ENCODE measurements around the gene DPEP2. TPM values are rescaled to one million over a fixed set of nuclear protein-coding genes. Genes with fewer than 3 reads are reported as not detected.
"Not testable (repeated sequence)": the region's sequence is repeated elsewhere in the genome, so short reads cannot be mapped to it uniquely, and the experiment has no call there.

The DPEP2 gene
- total RNA-seq, 1 donor from 2014 or later: 1.0 TPM

DNA sequence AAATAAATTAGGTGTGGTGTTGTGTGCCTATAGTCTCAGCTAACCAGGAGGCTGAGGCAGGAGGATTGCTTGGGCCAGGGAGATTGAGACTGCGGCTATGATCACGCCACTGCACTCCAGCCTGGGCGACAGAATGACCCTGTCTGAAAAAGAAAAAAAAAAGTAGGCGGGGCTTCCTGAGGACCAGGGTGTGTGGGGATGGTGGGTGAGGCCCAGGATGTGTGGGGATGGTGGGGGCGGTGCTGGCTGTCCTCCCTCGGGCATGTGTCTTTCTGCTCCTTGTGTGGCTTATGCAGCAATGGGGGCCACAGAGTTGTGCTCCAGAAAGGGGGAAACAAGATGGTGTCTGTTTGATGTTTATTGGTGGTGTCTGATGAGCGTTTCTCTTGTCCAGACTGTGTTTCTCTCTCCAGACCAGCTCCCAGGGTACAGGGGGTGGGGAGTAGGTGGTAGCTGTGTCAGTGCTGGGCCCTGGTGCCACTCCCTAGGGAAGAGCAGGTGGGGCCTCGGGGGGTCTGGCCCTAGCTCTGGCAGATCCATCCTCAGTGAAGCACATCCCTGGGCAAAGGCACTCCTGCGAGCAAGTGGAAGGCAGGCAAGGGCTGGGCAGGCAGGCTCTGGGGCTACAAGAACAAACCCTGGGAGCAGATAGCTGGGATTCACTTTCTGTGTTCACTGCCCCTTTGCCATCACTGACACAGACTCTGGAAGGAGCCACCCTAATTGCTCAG is 57.6 kb downstream of the DPEP2 start:
- H3K4me1 Mint-ChIP-seq (ENCODE audit: unreplicated experiment): peaks cover 7% of the 10 kb centered on the region
- H3K27ac Mint-ChIP-seq (ENCODE audit: unreplicated experiment): no peak overlapping the region
- no peaks in the 10 kb centered on the region for H3K9me3 Mint-ChIP-seq (ENCODE audit: unreplicated experiment)
- no peak for DNase-seq (ENCODE audit: low spot score)
- H3K4me3 Mint-ChIP-seq (ENCODE audit: unreplicated experiment): peak overlapping the region; percentile 67
- H3K27me3 Mint-ChIP-seq (ENCODE audit: unreplicated experiment): peaks cover 13% of the 10 kb centered on the region
- TF ChIP-seq, protein P1, sequence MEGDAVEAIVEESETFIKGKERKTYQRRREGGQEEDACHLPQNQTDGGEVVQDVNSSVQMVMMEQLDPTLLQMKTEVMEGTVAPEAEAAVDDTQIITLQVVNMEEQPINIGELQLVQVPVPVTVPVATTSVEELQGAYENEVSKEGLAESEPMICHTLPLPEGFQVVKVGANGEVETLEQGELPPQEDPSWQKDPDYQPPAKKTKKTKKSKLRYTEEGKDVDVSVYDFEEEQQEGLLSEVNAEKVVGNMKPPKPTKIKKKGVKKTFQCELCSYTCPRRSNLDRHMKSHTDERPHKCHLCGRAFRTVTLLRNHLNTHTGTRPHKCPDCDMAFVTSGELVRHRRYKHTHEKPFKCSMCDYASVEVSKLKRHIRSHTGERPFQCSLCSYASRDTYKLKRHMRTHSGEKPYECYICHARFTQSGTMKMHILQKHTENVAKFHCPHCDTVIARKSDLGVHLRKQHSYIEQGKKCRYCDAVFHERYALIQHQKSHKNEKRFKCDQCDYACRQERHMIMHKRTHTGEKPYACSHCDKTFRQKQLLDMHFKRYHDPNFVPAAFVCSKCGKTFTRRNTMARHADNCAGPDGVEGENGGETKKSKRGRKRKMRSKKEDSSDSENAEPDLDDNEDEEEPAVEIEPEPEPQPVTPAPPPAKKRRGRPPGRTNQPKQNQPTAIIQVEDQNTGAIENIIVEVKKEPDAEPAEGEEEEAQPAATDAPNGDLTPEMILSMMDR (IDR thresholded peaks at IDR 0.05; ENCODE audit: unreplicated experiment): no peak
- peaks cover 8% of the 10 kb centered on the region for H3K36me3 Mint-ChIP-seq (ENCODE audit: low read depth, unreplicated experiment)

DNA sequence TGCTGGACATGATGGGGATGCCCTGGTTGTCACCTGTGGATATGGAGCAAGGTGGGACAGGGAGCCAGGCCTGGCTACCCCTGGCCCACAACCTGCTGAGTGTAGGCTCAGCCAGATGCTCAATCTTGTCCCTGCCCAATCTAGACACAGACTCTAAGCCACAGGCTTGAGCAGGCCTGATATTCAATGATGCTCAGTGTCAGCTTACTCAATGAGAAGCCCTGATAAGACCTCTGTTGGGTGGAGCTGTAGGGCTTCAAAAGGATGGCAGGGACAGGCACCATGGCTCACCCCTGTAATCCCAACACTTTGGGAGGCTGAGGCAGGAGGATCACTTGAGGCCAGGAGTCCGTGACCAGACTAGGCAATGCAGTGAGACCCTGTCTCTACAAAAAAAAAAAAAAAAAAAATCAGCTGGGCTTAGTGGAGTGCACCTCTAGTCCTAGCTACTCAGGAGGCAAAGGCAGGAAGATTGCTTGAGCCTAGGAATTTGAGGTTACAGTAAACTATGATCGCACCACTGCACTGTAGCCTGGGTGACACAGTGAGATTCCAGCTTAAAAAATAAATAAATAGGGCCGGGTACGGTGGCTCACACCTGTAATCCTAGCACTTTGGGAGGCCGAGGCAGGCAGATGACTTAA is 58.7 kb downstream of the DPEP2 start:
- Mint-ChIP-seq H3K9me3 (ENCODE audit: unreplicated experiment) (no peaks in the 10 kb centered on the region), H3K27me3 (ENCODE audit: unreplicated experiment) (peaks cover 21% of the 10 kb centered on the region), H3K27ac (ENCODE audit: unreplicated experiment) (no peak overlapping the region), H3K4me3 (ENCODE audit: unreplicated experiment) (no peak overlapping the region), H3K36me3 (ENCODE audit: low read depth, unreplicated experiment) (peaks cover 8% of the 10 kb centered on the region), H3K4me1 (ENCODE audit: unreplicated experiment) (peaks cover 7% of the 10 kb centered on the region)
- TF ChIP-seq, protein P1 (IDR thresholded peaks at IDR 0.05; ENCODE audit: unreplicated experiment): no peak
- DNase-seq (ENCODE audit: low spot score): no peak

DNA sequence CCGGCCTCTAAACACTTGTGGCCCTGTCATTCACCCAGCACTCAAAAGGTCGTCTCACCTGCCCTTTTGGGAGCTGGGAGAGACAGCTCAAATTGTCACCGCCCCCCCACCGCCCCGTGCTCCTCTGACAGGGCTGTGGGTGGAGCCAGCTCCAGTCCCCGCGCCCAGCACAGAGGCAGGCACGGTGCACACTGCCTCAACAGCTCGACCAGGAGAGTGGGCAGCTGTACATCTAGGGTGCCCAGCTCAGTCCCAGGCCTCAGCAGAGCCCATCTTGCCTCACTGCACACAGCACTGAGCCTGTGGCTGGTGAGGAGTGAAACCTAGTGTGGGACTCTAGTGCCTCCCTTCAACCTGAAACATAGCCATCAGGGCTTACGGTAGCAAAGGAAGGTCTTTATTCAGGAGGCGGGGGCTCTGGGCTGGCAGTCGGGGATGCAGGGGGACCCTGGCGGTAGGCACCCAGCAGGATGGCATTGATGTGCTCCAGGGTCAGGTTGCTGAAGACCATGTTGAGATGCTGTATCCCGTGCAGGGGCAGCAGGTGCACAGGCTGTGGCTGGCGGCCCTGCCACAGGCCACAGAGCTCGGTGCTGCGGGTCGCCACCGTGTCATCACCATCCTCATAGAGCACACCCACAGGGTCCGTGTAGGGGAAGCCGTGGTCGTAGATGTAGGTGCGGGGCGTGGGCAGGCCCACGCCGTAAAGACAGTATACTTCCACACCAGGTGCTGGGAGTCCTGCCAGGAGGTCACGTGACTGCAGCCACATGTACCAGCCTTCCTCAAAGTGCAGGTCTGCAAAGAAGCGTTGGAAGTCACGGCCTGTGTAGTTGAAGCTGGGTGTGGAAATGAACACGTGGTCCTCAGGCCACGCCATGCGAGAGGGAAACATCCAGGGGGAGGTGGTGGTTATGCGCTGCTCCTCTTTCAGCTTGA is 59.5 kb downstream of the DPEP2 start:
- Mint-ChIP-seq H3K36me3 (ENCODE audit: low read depth, unreplicated experiment) (peaks cover 8% of the 10 kb centered on the region), H3K4me3 (ENCODE audit: unreplicated experiment) (no peak overlapping the region), H3K27me3 (ENCODE audit: unreplicated experiment) (peaks cover 23% of the 10 kb centered on the region), H3K9me3 (ENCODE audit: unreplicated experiment) (no peaks in the 10 kb centered on the region), H3K4me1 (ENCODE audit: unreplicated experiment) (peaks cover 13% of the 10 kb centered on the region), H3K27ac (ENCODE audit: unreplicated experiment) (no peak overlapping the region)
- no peak for DNase-seq (ENCODE audit: low spot score)
- TF ChIP-seq, protein P1 (IDR thresholded peaks at IDR 0.05; ENCODE audit: unreplicated experiment): no peak

DNA sequence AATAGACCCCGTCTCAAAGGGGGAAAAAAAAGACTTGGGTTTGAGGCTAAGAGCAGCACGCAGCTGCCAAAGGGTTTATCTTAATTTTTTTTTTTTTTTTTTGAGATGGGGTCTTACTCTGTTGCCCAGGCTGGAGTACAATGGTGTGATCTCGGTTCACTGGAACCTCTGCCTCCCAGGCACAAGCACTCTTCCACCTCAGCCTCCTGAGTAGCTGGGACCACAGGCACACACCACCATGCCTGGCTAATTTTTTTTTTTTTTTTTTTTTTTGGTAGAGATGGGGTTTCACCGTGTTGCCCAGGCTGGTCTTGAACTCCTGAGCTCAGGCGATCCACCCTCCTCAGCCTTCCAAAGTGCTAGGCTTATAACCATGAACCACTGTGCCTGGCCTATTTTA is 61.6 kb downstream of the DPEP2 start:
- H3K36me3 Mint-ChIP-seq (ENCODE audit: low read depth, unreplicated experiment); H3K27ac Mint-ChIP-seq (ENCODE audit: unreplicated experiment); H3K9me3 Mint-ChIP-seq (ENCODE audit: unreplicated experiment); DNase-seq (ENCODE audit: low spot score): not testable (repeated sequence)
- Mint-ChIP-seq H3K27me3 (ENCODE audit: unreplicated experiment) (peaks cover 28% of the 10 kb centered on the region), H3K4me1 (ENCODE audit: unreplicated experiment) (peaks cover 18% of the 10 kb centered on the region), H3K4me3 (ENCODE audit: unreplicated experiment) (peak overlapping the region; percentile 98)

Other genes with a start within 250 kb of the DPEP2 start
- gene RANBP10, start 192.9 kb downstream of the DPEP2 start, total RNA-seq (ENCODE audit: unreplicated experiment): 19.5 TPM
- gene TSNAXIP1, start 192.6 kb downstream of the DPEP2 start, total RNA-seq (ENCODE audit: unreplicated experiment): 2.8 TPM
- gene THAP11, start 157.2 kb downstream of the DPEP2 start, total RNA-seq (ENCODE audit: unreplicated experiment): 29.6 TPM
- 217 TPM for gene NUTF2, start 152.6 kb downstream of the DPEP2 start, total RNA-seq (ENCODE audit: unreplicated experiment)
- gene CENPT, start 151.8 kb downstream of the DPEP2 start, total RNA-seq (ENCODE audit: unreplicated experiment): 82.9 TPM
- 83.0 TPM for gene EDC4, start 126.4 kb downstream of the DPEP2 start, total RNA-seq (ENCODE audit: unreplicated experiment)
- 0.56 TPM for gene NRN1L, start 114.6 kb downstream of the DPEP2 start, total RNA-seq (ENCODE audit: unreplicated experiment)
- gene PSKH1, start 106.2 kb downstream of the DPEP2 start, total RNA-seq (ENCODE audit: unreplicated experiment): 47.5 TPM
- 0.56 TPM for gene CTRL, start 67.6 kb downstream of the DPEP2 start, total RNA-seq (ENCODE audit: unreplicated experiment)
- 15.3 TPM for gene PSMB10, start 62.6 kb downstream of the DPEP2 start, total RNA-seq (ENCODE audit: unreplicated experiment)
- 17.0 TPM for gene LCAT, start 55.4 kb downstream of the DPEP2 start, total RNA-seq (ENCODE audit: unreplicated experiment)
- gene SLC12A4, start 30.8 kb downstream of the DPEP2 start, total RNA-seq (ENCODE audit: unreplicated experiment): 44.2 TPM
- gene DPEP3, start 19.0 kb downstream of the DPEP2 start, total RNA-seq (ENCODE audit: unreplicated experiment): not detected
- gene DPEP2NB, start 16.4 kb upstream of the DPEP2 start, total RNA-seq (ENCODE audit: unreplicated experiment): not detected
- gene DDX28, start 23.7 kb upstream of the DPEP2 start, total RNA-seq (ENCODE audit: unreplicated experiment): 10.3 TPM
- 16.4 TPM for gene DUS2, start 23.8 kb upstream of the DPEP2 start, total RNA-seq (ENCODE audit: unreplicated experiment)
- 38.4 TPM for gene NFATC3, start 85.9 kb upstream of the DPEP2 start, total RNA-seq (ENCODE audit: unreplicated experiment)
- 0.64 TPM for gene ESRP2, start 236.6 kb upstream of the DPEP2 start, total RNA-seq (ENCODE audit: unreplicated experiment)
- gene PLA2G15, start 245.9 kb upstream of the DPEP2 start, total RNA-seq (ENCODE audit: unreplicated experiment): 14.9 TPM

All from endothelial cell (in vitro differentiated cells).